Right lobe of liver (tissue), 4 donors: ENCODE results near the gene SIX5.

Experiments used
- CTCF ChIP-seq, 4 donors: fragments of 200-600 bp in 3 of 4; fragments of 450-650 bp in 1 of 4; IDR thresholded peaks; one replicate each; pipeline versions ENCODE4 v1.5.1 to v1.8.0; 2016 to 2022; ENCODE audit warnings: antibody characterized with exemption in 4 of 4, mild to moderate bottlenecking in 2 of 4
- POLR2A ChIP-seq: fragments of 450-650 bp; IDR thresholded peaks from one replicate; pipeline ENCODE4 v1.6.1; 2017; ENCODE audit warnings: antibody characterized with exemption, mild to moderate bottlenecking
- donor health status: DM: no; HTN: no; CAD: no.
- donor health status: DM: no; HTN: no; CAD: no.
- donor health status: DM: no; HTN: yes; CAD: no.

- TF ChIP-seq CTCF (IDR thresholded peaks at IDR 0.05), result no peak
- no peak for TF ChIP-seq POLR2A
Measured at GRCh38 chr19:45780146-45780447, 11.0 kb upstream of the SIX5 start.
